T-helper 17 cell (primary cell): ENCODE measurements around the gene PKP4. TPM values are rescaled to one million over a fixed set of nuclear protein-coding genes. Genes with fewer than 3 reads are reported as not detected.
"Not testable (repeated sequence)": the region's sequence is repeated elsewhere in the genome, so short reads cannot be mapped to it uniquely, and the experiment has no call there.

Source experiments
- ATAC-seq: fragments of 150-1000 bp; cut with Tn5 transposase; 2 replicates; pipeline ENCODE4 v1.10.0; 2021; ENCODE audit warnings: mild to moderate bottlenecking, moderate library complexity
- DNase-seq, 3 donors: peaks; one replicate each; pipeline versions ENCODE4 v3.0.0 to v3.0.0-alpha.2; 2020 to 2021
- H3K9me3 ChIP-seq: one replicate; pipeline ENCODE4 v1.7.0; 2013; ENCODE audit warnings: low read length, mild to moderate bottlenecking; ENCODE audit not compliant: control insufficient read depth, poor library complexity, severe bottlenecking
- H3K27ac Mint-ChIP-seq: one replicate; pipeline ENCODE4 v1.8.0; 2022; ENCODE audit warnings: mild to moderate bottlenecking, moderate library complexity, mixed read lengths
- H3K27me3 Mint-ChIP-seq: one replicate; pipeline ENCODE4 v1.8.0; 2022; ENCODE audit warnings: mixed read lengths
- H3K36me3 Mint-ChIP-seq: one replicate; pipeline ENCODE4 v1.8.0; 2022; ENCODE audit warnings: low read depth, mixed read lengths
- H3K4me1 Mint-ChIP-seq: one replicate; pipeline ENCODE4 v1.8.0; 2022; ENCODE audit warnings: mild to moderate bottlenecking, mixed read lengths
- H3K4me3 Mint-ChIP-seq: one replicate; pipeline ENCODE4 v1.8.0; 2022; ENCODE audit warnings: mild to moderate bottlenecking, moderate library complexity, mixed read lengths
- total RNA-seq, 4 donors: library from RNA in 2 of 4; stranded (reverse) in 2 of 4; gene quantifications; one replicate each; pipeline ENCODE4 v1.2.3 and lab custom pipeline; 2022 to 2026

Gene PKP4
- total RNA-seq, result 10 to 100 TPM; 26.6 to 28.9 TPM
- 28.9 to 39.1 reads per million in 2 donors for total RNA-seq (lab: John Stamatoyannopoulos, UW)

- no peaks in the 10 kb centered on the region for H3K9me3 ChIP-seq
These were observed at the start of gene PKP4, which contains the start of gene CCDC148 for GRCh38 chr2:158456309-158457066. Gene PKP4, plus strand, starts transcription at chr2:158456952. Its CDS starts 76,233 bp downstream, at chr2:158533185. Gene CCDC148, minus strand, starts transcription at chr2:158456753. Its CDS starts 314 bp downstream, at chr2:158456439.

GRCh38 chr2:158407031-158407430 lies 49.7 kb upstream of the PKP4 start:
- H3K9me3 ChIP-seq, result no peaks in the 10 kb centered on the region
- no peaks in the 10 kb centered on the region for H3K4me1 Mint-ChIP-seq
- no peaks in the 10 kb centered on the region for H3K36me3 Mint-ChIP-seq
- no peak for DNase-seq
- peaks cover 8% of the 10 kb centered on the region for H3K27me3 Mint-ChIP-seq
- H3K4me3 Mint-ChIP-seq, result no peak overlapping the region
- ATAC-seq, result no peak
- no peak overlapping the region for H3K27ac Mint-ChIP-seq

More at GRCh38 chr2:158456309-158457066, at the start of gene PKP4, which contains the start of gene CCDC148:
- Mint-ChIP-seq H3K27ac (peak within 1 kb of the TSS; percentile 90), H3K36me3 (no peaks in the 10 kb centered on the region), H3K4me3 (peak within 1 kb of the TSS; percentile 97), H3K27me3 (peaks cover 9% of the 10 kb centered on the region), H3K4me1 (peaks cover 24% of the 10 kb centered on the region)
- ATAC-seq, result peak; percentile 93
- peak; percentile 84 to 88 (median 85) for DNase-seq

GRCh38 chr2:158410132-158410531 lies 46.6 kb upstream of the PKP4 start:
- H3K4me3 Mint-ChIP-seq, result no peak overlapping the region
- ATAC-seq (no peak), DNase-seq (no peak)
- no peaks in the 10 kb centered on the region for H3K4me1 Mint-ChIP-seq
- H3K27me3 Mint-ChIP-seq, result peaks cover 8% of the 10 kb centered on the region
- no peaks in the 10 kb centered on the region for H3K36me3 Mint-ChIP-seq
- no peaks in the 10 kb centered on the region for H3K9me3 ChIP-seq
- H3K27ac Mint-ChIP-seq, result no peak overlapping the region

GRCh38 chr2:158411748-158412147 lies 45.0 kb upstream of the PKP4 start:
- no peaks in the 10 kb centered on the region for H3K9me3 ChIP-seq
- no peak for ATAC-seq
- Mint-ChIP-seq H3K4me3 (no peak overlapping the region), H3K4me1 (no peaks in the 10 kb centered on the region), H3K27me3 (peaks cover 8% of the 10 kb centered on the region), H3K36me3 (no peaks in the 10 kb centered on the region), H3K27ac (no peak overlapping the region)
- no peak for DNase-seq

GRCh38 chr2:158412206-158412605 lies 44.5 kb upstream of the PKP4 start:
- peaks cover 3% of the 10 kb centered on the region for H3K27me3 Mint-ChIP-seq

GRCh38 chr2:158413581-158413980 lies 43.2 kb upstream of the PKP4 start:
- ATAC-seq, result no peak
- Mint-ChIP-seq H3K27me3 (no peaks in the 10 kb centered on the region), H3K4me1 (no peaks in the 10 kb centered on the region), H3K27ac (no peak overlapping the region), H3K4me3 (no peak overlapping the region), H3K36me3 (peaks cover 2% of the 10 kb centered on the region)
- H3K9me3 ChIP-seq, result no peaks in the 10 kb centered on the region
- no peak for DNase-seq

More at GRCh38 chr2:158412206-158412605, 44.5 kb upstream of the PKP4 start:
- Mint-ChIP-seq H3K36me3 (no peaks in the 10 kb centered on the region), H3K27ac (no peak overlapping the region), H3K4me1 (no peaks in the 10 kb centered on the region), H3K4me3 (no peak overlapping the region)
- H3K9me3 ChIP-seq, result no peaks in the 10 kb centered on the region
- ATAC-seq (no peak), DNase-seq (no peak)

- H3K27me3 Mint-ChIP-seq, result no peaks in the 10 kb centered on the region
- H3K36me3 Mint-ChIP-seq, result peaks cover 2% of the 10 kb centered on the region
- no peak overlapping the region for H3K27ac Mint-ChIP-seq
- no peak overlapping the region for H3K4me3 Mint-ChIP-seq
- no peak for DNase-seq
- H3K4me1 Mint-ChIP-seq, result no peaks in the 10 kb centered on the region
- no peak for ATAC-seq
- no peaks in the 10 kb centered on the region for H3K9me3 ChIP-seq
These were observed 42.2 kb upstream of the PKP4 start for GRCh38 chr2:158414538-158414937.

- H3K36me3 Mint-ChIP-seq, result peaks cover 5% of the 10 kb centered on the region
- no peak overlapping the region for H3K4me3 Mint-ChIP-seq
- DNase-seq (no peak), ATAC-seq (no peak)
- no peaks in the 10 kb centered on the region for H3K4me1 Mint-ChIP-seq
- no peaks in the 10 kb centered on the region for H3K27me3 Mint-ChIP-seq
- H3K27ac Mint-ChIP-seq, result no peak overlapping the region
- no peaks in the 10 kb centered on the region for H3K9me3 ChIP-seq
These were observed 24.6 kb upstream of the PKP4 start for GRCh38 chr2:158432117-158432516.

GRCh38 chr2:158433716-158434115 lies 23.0 kb upstream of the PKP4 start:
- H3K4me1 Mint-ChIP-seq, DNase-seq, H3K9me3 ChIP-seq, H3K27ac Mint-ChIP-seq, H3K36me3 Mint-ChIP-seq, ATAC-seq, H3K4me3 Mint-ChIP-seq, H3K27me3 Mint-ChIP-seq: not testable (repeated sequence)

GRCh38 chr2:158439062-158439461 lies 17.7 kb upstream of the PKP4 start:
- H3K4me3 Mint-ChIP-seq, H3K27ac Mint-ChIP-seq, ATAC-seq, DNase-seq, H3K4me1 Mint-ChIP-seq, H3K27me3 Mint-ChIP-seq, H3K9me3 ChIP-seq, H3K36me3 Mint-ChIP-seq: not testable (repeated sequence)

- H3K9me3 ChIP-seq, result no peaks in the 10 kb centered on the region
- H3K27ac Mint-ChIP-seq, result no peak overlapping the region
- no peak overlapping the region for H3K4me3 Mint-ChIP-seq
- H3K27me3 Mint-ChIP-seq, result no peaks in the 10 kb centered on the region
- no peak for DNase-seq
- H3K4me1 Mint-ChIP-seq, result no peaks in the 10 kb centered on the region
- H3K36me3 Mint-ChIP-seq, result no peaks in the 10 kb centered on the region
- no peak for ATAC-seq
These were observed 13.1 kb upstream of the PKP4 start for GRCh38 chr2:158443606-158444005.

- ATAC-seq, result peak; percentile 21
- peaks cover 9% of the 10 kb centered on the region for H3K27me3 Mint-ChIP-seq
- peak overlapping the region; percentile 72 for H3K27ac Mint-ChIP-seq
- peak; percentile 32 to 53 (median 43) for DNase-seq
- H3K4me3 Mint-ChIP-seq, result peak overlapping the region; percentile 97
- H3K36me3 Mint-ChIP-seq, result no peaks in the 10 kb centered on the region
- peaks cover 24% of the 10 kb centered on the region for H3K4me1 Mint-ChIP-seq
- no peaks in the 10 kb centered on the region for H3K9me3 ChIP-seq
These were observed 507 bp downstream of the PKP4 start for GRCh38 chr2:158457092-158457825.

GRCh38 chr2:158457826-158458616 lies 1.3 kb downstream of the PKP4 start:
- peak overlapping the region; percentile 72 for H3K27ac Mint-ChIP-seq
- H3K36me3 Mint-ChIP-seq, result no peaks in the 10 kb centered on the region
- peak overlapping the region; percentile 97 for H3K4me3 Mint-ChIP-seq
- ATAC-seq (peak; percentile 56), DNase-seq (peak; percentile 48 to 53 (median 49))
- H3K9me3 ChIP-seq, result no peaks in the 10 kb centered on the region
- peaks cover 22% of the 10 kb centered on the region for H3K4me1 Mint-ChIP-seq
- H3K27me3 Mint-ChIP-seq, result peaks cover 9% of the 10 kb centered on the region
